ENCODE results near the gene PGBD5. TPM values are rescaled to one million over a fixed set of nuclear protein-coding genes. Genes with fewer than 3 reads are reported as not detected.

Gene PGBD5
- polyA plus RNA-seq, 1 donor (not counting 4 experiments of a cell fraction or from before 2014, with no cell fraction given) = 0.28 TPM

DNA sequence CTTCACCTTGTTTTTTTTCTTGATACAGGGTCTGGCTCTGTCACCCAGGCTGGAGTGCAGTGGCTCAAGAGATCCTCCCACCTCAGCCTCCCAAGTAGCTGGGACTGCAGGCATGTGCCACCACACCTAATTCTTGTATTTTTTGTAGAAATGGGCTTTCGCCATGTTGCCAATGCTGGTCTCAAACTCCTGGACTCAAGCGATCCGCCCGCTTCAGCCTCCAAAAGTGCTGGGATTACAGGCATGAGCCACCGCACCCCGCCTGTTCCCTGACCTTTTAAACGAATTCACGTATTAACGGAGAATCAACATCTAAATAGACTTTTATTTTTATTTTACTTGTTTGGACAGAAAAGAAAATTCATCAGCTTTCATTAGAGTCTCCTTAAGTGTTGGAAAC lies 104.8 kb downstream of the PGBD5 start:
- Histone ChIP-seq H3K4me1 (ENCODE audit: control insufficient read depth, extremely low read depth, insufficient read depth, low read length) (peaks cover 3% of the 10 kb centered on the region), H4K20me1 (ENCODE audit: control insufficient read depth, extremely low read depth, insufficient read depth, low read length) (no peaks in the 10 kb centered on the region), H3K27me3 (ENCODE audit: control insufficient read depth, extremely low read depth, insufficient read depth, low read length) (peaks cover 19% of the 10 kb centered on the region), H3K9me3 (ENCODE audit: control insufficient read depth, low read depth, low read length) (no peaks in the 10 kb centered on the region), H3K79me2 (ENCODE audit: control insufficient read depth, insufficient read depth, low read length) (no peaks in the 10 kb centered on the region), H2AFZ (ENCODE audit: control insufficient read depth, low read length) (no peak overlapping the region), H3K36me3 (ENCODE audit: control insufficient read depth in 2 of 2, extremely low read depth in 1 of 2, insufficient read depth in 2 of 2, low read length in 2 of 2) (no peaks in the 10 kb centered on the region), H3K4me2 (ENCODE audit: control insufficient read depth, extremely low read depth, insufficient read depth, low read depth, low read length) (no peak overlapping the region), H3K4me3 (ENCODE audit: control insufficient read depth in 2 of 3, extremely low read depth in 1 of 3, insufficient read depth in 2 of 3, low read depth in 1 of 3, low read length in 3 of 3) (no peak overlapping the region), H3K9me1 (ENCODE audit: control insufficient read depth, extremely low read depth, insufficient read depth, low read length) (no peaks in the 10 kb centered on the region), H3K27ac (ENCODE audit: control insufficient read depth, insufficient read depth, low read length) (no peak overlapping the region), H3K9ac (ENCODE audit: control insufficient read depth, extremely low read depth, insufficient read depth, low read length) (no peak overlapping the region)
- FAIRE-seq (no peak), DNase-seq (ENCODE audit: low read depth, low spot score) (no peak)
- TF ChIP-seq, protein P1, sequence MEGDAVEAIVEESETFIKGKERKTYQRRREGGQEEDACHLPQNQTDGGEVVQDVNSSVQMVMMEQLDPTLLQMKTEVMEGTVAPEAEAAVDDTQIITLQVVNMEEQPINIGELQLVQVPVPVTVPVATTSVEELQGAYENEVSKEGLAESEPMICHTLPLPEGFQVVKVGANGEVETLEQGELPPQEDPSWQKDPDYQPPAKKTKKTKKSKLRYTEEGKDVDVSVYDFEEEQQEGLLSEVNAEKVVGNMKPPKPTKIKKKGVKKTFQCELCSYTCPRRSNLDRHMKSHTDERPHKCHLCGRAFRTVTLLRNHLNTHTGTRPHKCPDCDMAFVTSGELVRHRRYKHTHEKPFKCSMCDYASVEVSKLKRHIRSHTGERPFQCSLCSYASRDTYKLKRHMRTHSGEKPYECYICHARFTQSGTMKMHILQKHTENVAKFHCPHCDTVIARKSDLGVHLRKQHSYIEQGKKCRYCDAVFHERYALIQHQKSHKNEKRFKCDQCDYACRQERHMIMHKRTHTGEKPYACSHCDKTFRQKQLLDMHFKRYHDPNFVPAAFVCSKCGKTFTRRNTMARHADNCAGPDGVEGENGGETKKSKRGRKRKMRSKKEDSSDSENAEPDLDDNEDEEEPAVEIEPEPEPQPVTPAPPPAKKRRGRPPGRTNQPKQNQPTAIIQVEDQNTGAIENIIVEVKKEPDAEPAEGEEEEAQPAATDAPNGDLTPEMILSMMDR (optimal IDR thresholded peaks at IDR 0.05 in 1 of 3, IDR thresholded peaks at IDR 0.05 in 1 of 3, conservative IDR thresholded peaks at IDR 0.05 in 1 of 3; ENCODE audit: extremely low read depth in 1 of 3, insufficient read depth in 2 of 3, low read length in 3 of 3) = no peak
- TF ChIP-seq EZH2 (IDR thresholded peaks at IDR 0.05; ENCODE audit: low read length) = no peak
- dilution Hi-C loops (cut with MboI; ENCODE audit: extremely low pct_ligation_motif_present, low sequenced_read_pairs) = no loop called here

DNA sequence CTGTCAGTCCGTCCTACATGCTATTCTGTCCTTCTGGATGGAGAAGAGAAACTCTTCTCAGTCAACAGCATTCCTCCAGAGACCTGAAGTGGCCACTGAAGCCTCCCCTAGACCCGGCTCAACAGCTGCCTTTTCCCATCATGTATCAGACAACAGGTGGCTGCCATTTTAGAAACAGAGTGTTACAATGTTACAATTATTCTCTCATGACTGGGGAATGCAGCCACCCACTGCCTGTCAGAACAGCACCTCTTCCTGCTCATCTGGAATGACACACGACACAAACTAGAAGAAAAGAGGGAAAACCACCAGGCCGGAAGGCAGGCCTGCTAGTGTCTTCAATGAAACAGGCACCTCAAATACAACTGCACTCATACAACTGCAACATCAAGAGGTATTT lies 105.3 kb downstream of the PGBD5 start:
- dilution Hi-C loops (cut with MboI; ENCODE audit: extremely low pct_ligation_motif_present, low sequenced_read_pairs) = no loop called here
- Histone ChIP-seq H3K36me3 (ENCODE audit: control insufficient read depth in 2 of 2, extremely low read depth in 1 of 2, insufficient read depth in 2 of 2, low read length in 2 of 2) (no peaks in the 10 kb centered on the region), H3K79me2 (ENCODE audit: control insufficient read depth, insufficient read depth, low read length) (no peaks in the 10 kb centered on the region), H3K4me2 (ENCODE audit: control insufficient read depth, extremely low read depth, insufficient read depth, low read depth, low read length) (no peak overlapping the region), H3K27ac (ENCODE audit: control insufficient read depth, insufficient read depth, low read length) (no peak overlapping the region), H3K27me3 (ENCODE audit: control insufficient read depth, extremely low read depth, insufficient read depth, low read length) (peaks cover 20% of the 10 kb centered on the region), H3K4me1 (ENCODE audit: control insufficient read depth, extremely low read depth, insufficient read depth, low read length) (peaks cover 3% of the 10 kb centered on the region), H3K4me3 (ENCODE audit: control insufficient read depth in 2 of 3, extremely low read depth in 1 of 3, insufficient read depth in 2 of 3, low read depth in 1 of 3, low read length in 3 of 3) (no peak overlapping the region), H3K9me3 (ENCODE audit: control insufficient read depth, low read depth, low read length) (no peaks in the 10 kb centered on the region), H3K9me1 (ENCODE audit: control insufficient read depth, extremely low read depth, insufficient read depth, low read length) (no peaks in the 10 kb centered on the region), H4K20me1 (ENCODE audit: control insufficient read depth, extremely low read depth, insufficient read depth, low read length) (no peaks in the 10 kb centered on the region), H2AFZ (ENCODE audit: control insufficient read depth, low read length) (no peak overlapping the region), H3K9ac (ENCODE audit: control insufficient read depth, extremely low read depth, insufficient read depth, low read length) (no peak overlapping the region)
- no peak for TF ChIP-seq EZH2 (IDR thresholded peaks at IDR 0.05; ENCODE audit: low read length)
- TF ChIP-seq, protein P1 (optimal IDR thresholded peaks at IDR 0.05 in 1 of 3, IDR thresholded peaks at IDR 0.05 in 1 of 3, conservative IDR thresholded peaks at IDR 0.05 in 1 of 3; ENCODE audit: extremely low read depth in 1 of 3, insufficient read depth in 2 of 3, low read length in 3 of 3) = no peak
- no peak for FAIRE-seq
- DNase-seq (ENCODE audit: low read depth, low spot score) = no peak

All from keratinocyte (primary cell).